SH-SY5Y (cell line): ENCODE measurements around the gene CCR7.

Experiments
- GATA2 ChIP-seq: IDR thresholded peaks from 2 replicates; pipeline ENCODE4 v1.6.1; 2011; ENCODE audit warnings: mild to moderate bottlenecking, low read depth, low read length
- GATA3 ChIP-seq: IDR thresholded peaks from 2 replicates; pipeline ENCODE4 v1.6.1; 2011; ENCODE audit warnings: low read depth, mild to moderate bottlenecking, low read length, moderate library complexity

Gene CCR7

GRCh38 chr17:40515491-40516041, 49.7 kb downstream of the CCR7 start:
- TF ChIP-seq GATA2, result no peak
- no peak for TF ChIP-seq GATA3

- no peak for TF ChIP-seq GATA2
These were observed 50.3 kb downstream of the CCR7 start for GRCh38 chr17:40515011-40515410.

GRCh38 chr17:40514013-40514875, 51.0 kb downstream of the CCR7 start:
- TF ChIP-seq GATA3, result no peak
- TF ChIP-seq GATA2, result no peak

GRCh38 chr17:40511667-40512220, 53.5 kb downstream of the CCR7 start:
- TF ChIP-seq GATA2, result no peak
- no peak for TF ChIP-seq GATA3

GRCh38 chr17:40511136-40511535, 54.1 kb downstream of the CCR7 start:
- TF ChIP-seq GATA3 (no peak), GATA2 (no peak)

- TF ChIP-seq GATA2, result no peak
- TF ChIP-seq GATA3, result no peak
These were observed 55.0 kb downstream of the CCR7 start for GRCh38 chr17:40510328-40510648.

GRCh38 chr17:40509626-40510327, 55.5 kb downstream of the CCR7 start:
- TF ChIP-seq GATA3 (no peak), GATA2 (no peak)

- no peak for TF ChIP-seq GATA3
- TF ChIP-seq GATA2, result no peak
These were observed 58.5 kb downstream of the CCR7 start for GRCh38 chr17:40506786-40507185.
